SK-N-SH treated with all-trans-retinoic acid at 6 μM for 48 hours (cell line): Measurements from ENCODE around the gene SRSF1.

ENCODE experiments used
- ATAC-seq: fragments of 200-7000 bp; cut with Tn5 transposase; 3 replicates; pipeline ENCODE4 v1.9.1; 2020; ENCODE audit warnings: mild to moderate bottlenecking, moderate library complexity
- ARNTL ChIP-seq: fragments of 450-650 bp; formaldehyde crosslinking; IDR thresholded peaks from 2 replicates; pipeline ENCODE4 v1.5.0; 2020; ENCODE audit warnings: low read depth, mild to moderate bottlenecking, moderate library complexity, borderline replicate concordance
- BACH2 ChIP-seq: fragments of 250-450 bp; sonication (Bioruptor Pico); IDR thresholded peaks from 2 replicates; pipeline ENCODE4 v1.9.0; 2021; ENCODE audit warnings: mild to moderate bottlenecking, borderline replicate concordance
- CSDC2 ChIP-seq: fragments of 250-450 bp; sonication (Bioruptor Pico); IDR thresholded peaks from 2 replicates; pipeline ENCODE4 v1.5.0; 2020; ENCODE audit warnings: mild to moderate bottlenecking, moderate library complexity
- ESRRG ChIP-seq: fragments of 250-450 bp; sonication (Bioruptor Pico); IDR thresholded peaks from 2 replicates; pipeline ENCODE4 v1.6.1; 2021; ENCODE audit warnings: mild to moderate bottlenecking
- GLIS3 ChIP-seq: fragments of 250-450 bp; sonication (Bioruptor Pico); IDR thresholded peaks from 2 replicates; pipeline ENCODE4 v1.5.0; 2020; ENCODE audit warnings: mild to moderate bottlenecking, moderate library complexity
- ISL1 ChIP-seq: fragments of 250-450 bp; sonication (Bioruptor Pico); IDR thresholded peaks from 2 replicates; pipeline ENCODE4 v2.1.2; 2022; ENCODE audit warnings: mild to moderate bottlenecking, moderate library complexity
- OSR1 ChIP-seq: fragments of 250-450 bp; sonication (Bioruptor Pico); IDR thresholded peaks from 2 replicates; pipeline ENCODE4 v1.8.0; 2022; ENCODE audit warnings: moderate library complexity, mild to moderate bottlenecking, inconsistent platforms
- PPARA ChIP-seq: fragments of 250-450 bp; sonication (Bioruptor Pico); IDR thresholded peaks from 2 replicates; pipeline ENCODE4 v1.5.0; 2020; ENCODE audit warnings: mild to moderate bottlenecking, borderline replicate concordance
- RARB ChIP-seq: fragments of 250-450 bp; sonication (Bioruptor Pico); IDR thresholded peaks from 2 replicates; pipeline ENCODE4 v1.8.0; 2021; ENCODE audit warnings: mild to moderate bottlenecking, moderate library complexity
- SNAI2 ChIP-seq: fragments of 250-450 bp; sonication (Bioruptor Pico); IDR thresholded peaks from 2 replicates; pipeline ENCODE4 v1.5.0; 2020; ENCODE audit warnings: mild to moderate bottlenecking, moderate library complexity
- TCF4 ChIP-seq: fragments of 250-450 bp; sonication (Bioruptor Pico); IDR thresholded peaks from 2 replicates; pipeline ENCODE4 v1.8.0; 2021; ENCODE audit warnings: mild to moderate bottlenecking, moderate library complexity, borderline replicate concordance
- TOX ChIP-seq: fragments of 250-450 bp; sonication (Bioruptor Pico); IDR thresholded peaks from 2 replicates; pipeline ENCODE4 v1.8.0; 2021; ENCODE audit warnings: mild to moderate bottlenecking, moderate library complexity, borderline replicate concordance
- ZC3H10 ChIP-seq: fragments of 250-450 bp; sonication (Bioruptor Pico); IDR thresholded peaks from 2 replicates; pipeline ENCODE4 v1.5.1; 2021; ENCODE audit warnings: mild to moderate bottlenecking, moderate library complexity
- ZFP3 ChIP-seq: fragments of 250-450 bp; sonication (Bioruptor Pico); IDR thresholded peaks from 2 replicates; pipeline ENCODE4 v1.5.0; 2020; ENCODE audit warnings: mild to moderate bottlenecking, moderate library complexity
- ZFP30 ChIP-seq: fragments of 450-650 bp; formaldehyde crosslinking; IDR thresholded peaks from 2 replicates; pipeline ENCODE4 v1.5.0; 2022; ENCODE audit warnings: mild to moderate bottlenecking, moderate library complexity
- ZNF565 ChIP-seq: fragments of 450-650 bp; formaldehyde crosslinking; conservative IDR thresholded peaks from 2 replicates; pipeline ENCODE4 v1.5.0; 2020; ENCODE audit warnings: low read depth, mild to moderate bottlenecking, moderate library complexity
- ZNF70 ChIP-seq: fragments of 450-650 bp; formaldehyde crosslinking; IDR thresholded peaks from 2 replicates; pipeline ENCODE4 v1.5.0; 2020; ENCODE audit warnings: mild to moderate bottlenecking, moderate library complexity
- ZNF8 ChIP-seq: fragments of 450-650 bp; formaldehyde crosslinking; IDR thresholded peaks from 2 replicates; pipeline ENCODE4 v1.5.0; 2020; ENCODE audit warnings: mild to moderate bottlenecking, moderate library complexity
- TF ChIP-seq, protein P1 (sequence below): fragments of 250-450 bp; sonication (Bioruptor Pico); IDR thresholded peaks from 2 replicates; pipeline ENCODE4 v1.5.0; 2020; ENCODE audit warnings: mild to moderate bottlenecking, moderate library complexity
- TF ChIP-seq, protein P2 (sequence below): fragments of 250-450 bp; sonication (Bioruptor Pico); IDR thresholded peaks from 2 replicates; pipeline ENCODE4 v1.8.0; 2021; ENCODE audit warnings: low read depth, mild to moderate bottlenecking, moderate library complexity, borderline replicate concordance
- TF ChIP-seq, protein P3 (sequence below): fragments of 250-450 bp; sonication (Bioruptor Pico); IDR thresholded peaks from 2 replicates; pipeline ENCODE4 v1.8.0; 2020; ENCODE audit warnings: mild to moderate bottlenecking, moderate library complexity, borderline replicate concordance
- TF ChIP-seq, protein P4 (sequence below): fragments of 250-450 bp; sonication (Bioruptor Pico); IDR thresholded peaks from 2 replicates; pipeline ENCODE4 v1.5.1; 2021; ENCODE audit warnings: mild to moderate bottlenecking, moderate library complexity
- TF ChIP-seq, protein P5 (sequence below): fragments of 250-450 bp; sonication (Bioruptor Pico); IDR thresholded peaks from 2 replicates; pipeline ENCODE4 v1.5.1; 2020; ENCODE audit warnings: low read depth, mild to moderate bottlenecking, moderate library complexity

Gene SRSF1

DNA sequence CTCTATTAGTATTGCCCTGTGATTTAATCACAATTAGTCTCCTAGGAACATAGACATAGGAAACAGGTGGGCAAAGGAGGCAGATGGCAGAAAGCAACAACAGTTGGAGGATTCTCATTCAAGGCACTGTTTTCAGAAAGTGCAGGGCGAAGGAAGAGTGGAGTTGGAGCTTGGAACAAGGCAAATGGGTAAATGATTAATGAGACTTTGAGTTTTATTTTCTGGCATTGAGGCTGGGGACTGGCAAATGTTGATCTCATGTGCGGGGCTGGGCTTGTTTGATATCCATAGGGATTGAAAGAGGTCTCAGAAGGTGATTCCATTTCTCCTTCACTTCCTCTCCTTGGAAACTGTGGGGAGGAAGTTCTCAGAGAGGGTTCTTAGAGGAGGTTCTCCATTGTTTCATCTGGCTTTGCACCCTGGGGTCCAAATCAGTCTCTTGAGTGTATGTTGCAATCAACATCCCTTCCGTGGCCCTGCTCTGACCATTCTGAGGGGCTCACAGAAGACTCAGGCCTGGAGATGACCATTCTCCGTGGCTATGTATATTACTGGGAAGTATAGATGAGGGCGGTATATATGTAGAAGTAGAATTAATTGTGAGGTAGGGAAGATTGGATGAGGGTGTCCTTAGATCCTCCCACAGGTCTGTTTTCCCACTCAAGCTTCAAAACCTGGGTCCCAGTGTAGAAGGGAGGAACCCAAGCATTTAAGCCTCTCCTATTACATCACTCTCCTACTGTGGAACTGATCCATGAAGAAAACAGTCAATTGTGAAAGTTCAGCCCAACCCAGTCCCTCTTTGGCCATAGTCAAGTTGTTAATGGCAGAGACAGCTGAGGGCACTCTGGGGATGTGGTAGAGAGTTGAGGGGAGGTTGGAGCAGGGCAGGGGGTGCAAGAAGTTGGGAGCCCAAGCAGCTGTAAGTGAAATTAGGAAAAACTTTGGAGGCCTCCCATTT is 36.5 kb upstream of the SRSF1 start:
- ATAC-seq: no peak
- TF ChIP-seq ZFP30 (CRISPR knock-in tag): no peak
- no peak for TF ChIP-seq BACH2
- TF ChIP-seq TCF4: no peak
- TF ChIP-seq TOX (CRISPR knock-in tag): no peak
- TF ChIP-seq ZNF8 (CRISPR knock-in tag): no peak
- TF ChIP-seq GLIS3 (CRISPR knock-in tag): no peak
- no peak for TF ChIP-seq ESRRG (CRISPR knock-in tag)
- no peak for TF ChIP-seq ZFP3 (CRISPR knock-in tag)
- TF ChIP-seq, protein P1, sequence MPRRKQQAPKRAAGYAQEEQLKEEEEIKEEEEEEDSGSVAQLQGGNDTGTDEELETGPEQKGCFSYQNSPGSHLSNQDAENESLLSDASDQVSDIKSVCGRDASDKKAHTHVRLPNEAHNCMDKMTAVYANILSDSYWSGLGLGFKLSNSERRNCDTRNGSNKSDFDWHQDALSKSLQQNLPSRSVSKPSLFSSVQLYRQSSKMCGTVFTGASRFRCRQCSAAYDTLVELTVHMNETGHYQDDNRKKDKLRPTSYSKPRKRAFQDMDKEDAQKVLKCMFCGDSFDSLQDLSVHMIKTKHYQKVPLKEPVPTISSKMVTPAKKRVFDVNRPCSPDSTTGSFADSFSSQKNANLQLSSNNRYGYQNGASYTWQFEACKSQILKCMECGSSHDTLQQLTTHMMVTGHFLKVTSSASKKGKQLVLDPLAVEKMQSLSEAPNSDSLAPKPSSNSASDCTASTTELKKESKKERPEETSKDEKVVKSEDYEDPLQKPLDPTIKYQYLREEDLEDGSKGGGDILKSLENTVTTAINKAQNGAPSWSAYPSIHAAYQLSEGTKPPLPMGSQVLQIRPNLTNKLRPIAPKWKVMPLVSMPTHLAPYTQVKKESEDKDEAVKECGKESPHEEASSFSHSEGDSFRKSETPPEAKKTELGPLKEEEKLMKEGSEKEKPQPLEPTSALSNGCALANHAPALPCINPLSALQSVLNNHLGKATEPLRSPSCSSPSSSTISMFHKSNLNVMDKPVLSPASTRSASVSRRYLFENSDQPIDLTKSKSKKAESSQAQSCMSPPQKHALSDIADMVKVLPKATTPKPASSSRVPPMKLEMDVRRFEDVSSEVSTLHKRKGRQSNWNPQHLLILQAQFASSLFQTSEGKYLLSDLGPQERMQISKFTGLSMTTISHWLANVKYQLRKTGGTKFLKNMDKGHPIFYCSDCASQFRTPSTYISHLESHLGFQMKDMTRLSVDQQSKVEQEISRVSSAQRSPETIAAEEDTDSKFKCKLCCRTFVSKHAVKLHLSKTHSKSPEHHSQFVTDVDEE (CRISPR knock-in tag): no peak
- TF ChIP-seq, protein P2, sequence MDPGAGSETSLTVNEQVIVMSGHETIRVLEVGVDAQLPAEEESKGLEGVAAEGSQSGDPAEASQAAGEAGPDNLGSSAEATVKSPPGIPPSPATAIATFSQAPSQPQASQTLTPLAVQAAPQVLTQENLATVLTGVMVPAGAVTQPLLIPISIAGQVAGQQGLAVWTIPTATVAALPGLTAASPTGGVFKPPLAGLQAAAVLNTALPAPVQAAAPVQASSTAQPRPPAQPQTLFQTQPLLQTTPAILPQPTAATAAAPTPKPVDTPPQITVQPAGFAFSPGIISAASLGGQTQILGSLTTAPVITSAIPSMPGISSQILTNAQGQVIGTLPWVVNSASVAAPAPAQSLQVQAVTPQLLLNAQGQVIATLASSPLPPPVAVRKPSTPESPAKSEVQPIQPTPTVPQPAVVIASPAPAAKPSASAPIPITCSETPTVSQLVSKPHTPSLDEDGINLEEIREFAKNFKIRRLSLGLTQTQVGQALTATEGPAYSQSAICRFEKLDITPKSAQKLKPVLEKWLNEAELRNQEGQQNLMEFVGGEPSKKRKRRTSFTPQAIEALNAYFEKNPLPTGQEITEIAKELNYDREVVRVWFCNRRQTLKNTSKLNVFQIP: no peak
- TF ChIP-seq ZNF565: no peak
- TF ChIP-seq ISL1: no peak
- TF ChIP-seq ARNTL (CRISPR knock-in tag): no peak
- no peak for TF ChIP-seq ZC3H10 (CRISPR knock-in tag)
- TF ChIP-seq PPARA (CRISPR knock-in tag): no peak
- no peak for TF ChIP-seq CSDC2
- no peak for TF ChIP-seq ZNF70
- TF ChIP-seq, protein P3, sequence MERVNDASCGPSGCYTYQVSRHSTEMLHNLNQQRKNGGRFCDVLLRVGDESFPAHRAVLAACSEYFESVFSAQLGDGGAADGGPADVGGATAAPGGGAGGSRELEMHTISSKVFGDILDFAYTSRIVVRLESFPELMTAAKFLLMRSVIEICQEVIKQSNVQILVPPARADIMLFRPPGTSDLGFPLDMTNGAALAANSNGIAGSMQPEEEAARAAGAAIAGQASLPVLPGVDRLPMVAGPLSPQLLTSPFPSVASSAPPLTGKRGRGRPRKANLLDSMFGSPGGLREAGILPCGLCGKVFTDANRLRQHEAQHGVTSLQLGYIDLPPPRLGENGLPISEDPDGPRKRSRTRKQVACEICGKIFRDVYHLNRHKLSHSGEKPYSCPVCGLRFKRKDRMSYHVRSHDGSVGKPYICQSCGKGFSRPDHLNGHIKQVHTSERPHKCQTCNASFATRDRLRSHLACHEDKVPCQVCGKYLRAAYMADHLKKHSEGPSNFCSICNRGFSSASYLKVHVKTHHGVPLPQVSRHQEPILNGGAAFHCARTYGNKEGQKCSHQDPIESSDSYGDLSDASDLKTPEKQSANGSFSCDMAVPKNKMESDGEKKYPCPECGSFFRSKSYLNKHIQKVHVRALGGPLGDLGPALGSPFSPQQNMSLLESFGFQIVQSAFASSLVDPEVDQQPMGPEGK: no peak
- TF ChIP-seq OSR1 (CRISPR knock-in tag): no peak
- TF ChIP-seq, protein P4, sequence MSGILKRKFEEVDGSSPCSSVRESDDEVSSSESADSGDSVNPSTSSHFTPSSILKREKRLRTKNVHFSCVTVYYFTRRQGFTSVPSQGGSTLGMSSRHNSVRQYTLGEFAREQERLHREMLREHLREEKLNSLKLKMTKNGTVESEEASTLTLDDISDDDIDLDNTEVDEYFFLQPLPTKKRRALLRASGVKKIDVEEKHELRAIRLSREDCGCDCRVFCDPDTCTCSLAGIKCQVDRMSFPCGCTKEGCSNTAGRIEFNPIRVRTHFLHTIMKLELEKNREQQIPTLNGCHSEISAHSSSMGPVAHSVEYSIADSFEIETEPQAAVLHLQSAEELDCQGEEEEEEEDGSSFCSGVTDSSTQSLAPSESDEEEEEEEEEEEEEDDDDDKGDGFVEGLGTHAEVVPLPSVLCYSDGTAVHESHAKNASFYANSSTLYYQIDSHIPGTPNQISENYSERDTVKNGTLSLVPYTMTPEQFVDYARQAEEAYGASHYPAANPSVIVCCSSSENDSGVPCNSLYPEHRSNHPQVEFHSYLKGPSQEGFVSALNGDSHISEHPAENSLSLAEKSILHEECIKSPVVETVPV (CRISPR knock-in tag): no peak

DNA sequence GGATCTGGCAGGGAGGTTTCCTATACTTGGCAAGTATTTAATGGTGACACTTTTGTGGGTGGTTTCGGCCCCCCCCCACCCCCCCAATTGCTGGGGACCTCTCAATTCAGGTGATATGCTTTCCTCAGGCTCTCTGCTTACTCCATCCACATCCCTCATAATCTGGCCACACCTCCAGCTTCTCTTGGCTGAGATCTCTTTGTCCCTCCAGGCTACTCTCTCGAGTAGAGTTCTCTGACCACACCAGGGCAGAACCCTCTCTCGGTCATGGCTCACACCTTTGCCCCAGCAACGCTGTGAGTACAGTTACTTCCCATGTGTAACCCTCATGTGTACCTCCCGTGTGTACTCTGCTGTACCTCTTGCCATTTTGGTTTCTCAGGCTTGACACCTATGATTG is 34.1 kb upstream of the SRSF1 start:
- no peak for ATAC-seq
- TF ChIP-seq ARNTL (CRISPR knock-in tag) (no peak), PPARA (CRISPR knock-in tag) (no peak), ZC3H10 (CRISPR knock-in tag) (no peak), GLIS3 (CRISPR knock-in tag) (no peak), ZNF70 (no peak), RARB (no peak), ESRRG (CRISPR knock-in tag) (no peak), ZFP3 (CRISPR knock-in tag) (no peak), SNAI2 (CRISPR knock-in tag) (no peak), ZFP30 (CRISPR knock-in tag) (no peak), TOX (CRISPR knock-in tag) (no peak), OSR1 (CRISPR knock-in tag) (no peak), CSDC2 (no peak)
- TF ChIP-seq, protein P5, sequence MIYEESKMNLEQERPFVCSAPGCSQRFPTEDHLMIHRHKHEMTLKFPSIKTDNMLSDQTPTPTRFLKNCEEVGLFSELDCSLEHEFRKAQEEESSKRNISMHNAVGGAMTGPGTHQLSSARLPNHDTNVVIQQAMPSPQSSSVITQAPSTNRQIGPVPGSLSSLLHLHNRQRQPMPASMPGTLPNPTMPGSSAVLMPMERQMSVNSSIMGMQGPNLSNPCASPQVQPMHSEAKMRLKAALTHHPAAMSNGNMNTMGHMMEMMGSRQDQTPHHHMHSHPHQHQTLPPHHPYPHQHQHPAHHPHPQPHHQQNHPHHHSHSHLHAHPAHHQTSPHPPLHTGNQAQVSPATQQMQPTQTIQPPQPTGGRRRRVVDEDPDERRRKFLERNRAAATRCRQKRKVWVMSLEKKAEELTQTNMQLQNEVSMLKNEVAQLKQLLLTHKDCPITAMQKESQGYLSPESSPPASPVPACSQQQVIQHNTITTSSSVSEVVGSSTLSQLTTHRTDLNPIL (CRISPR knock-in tag): no peak
- TF ChIP-seq, protein P2: no peak
- TF ChIP-seq, protein P3: no peak
- TF ChIP-seq, protein P4 (CRISPR knock-in tag): no peak
